AG08396 (cell line): ENCODE measurements around the gene GFOD2.

Experiments
- DNase-seq: peaks from one replicate; pipeline ENCODE4 v3.0.0; 2012; ENCODE audit warnings: low spot score, mixed read lengths

The GFOD2 gene

DNA sequence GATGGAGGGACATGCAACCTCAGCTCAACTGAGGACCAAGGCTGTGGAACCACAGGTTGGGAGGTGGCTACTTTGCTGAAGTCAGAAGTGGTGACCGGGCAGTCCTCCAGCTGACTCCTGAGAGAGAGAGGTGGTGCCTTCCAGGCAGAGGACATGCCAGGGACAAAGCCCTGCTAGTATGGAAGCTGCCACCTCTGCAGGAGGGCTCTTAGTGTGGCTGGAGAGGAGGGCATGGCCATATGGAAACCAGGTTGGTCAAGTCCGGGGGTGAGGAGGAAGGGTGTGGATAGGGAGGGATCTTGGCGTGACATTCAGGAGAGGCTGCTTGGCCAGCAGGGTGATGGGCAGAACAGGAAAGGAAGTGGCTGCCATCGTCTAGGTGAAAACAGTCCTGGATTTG, 46.8 kb downstream of the GFOD2 start:
- DNase-seq, result no peak

DNA sequence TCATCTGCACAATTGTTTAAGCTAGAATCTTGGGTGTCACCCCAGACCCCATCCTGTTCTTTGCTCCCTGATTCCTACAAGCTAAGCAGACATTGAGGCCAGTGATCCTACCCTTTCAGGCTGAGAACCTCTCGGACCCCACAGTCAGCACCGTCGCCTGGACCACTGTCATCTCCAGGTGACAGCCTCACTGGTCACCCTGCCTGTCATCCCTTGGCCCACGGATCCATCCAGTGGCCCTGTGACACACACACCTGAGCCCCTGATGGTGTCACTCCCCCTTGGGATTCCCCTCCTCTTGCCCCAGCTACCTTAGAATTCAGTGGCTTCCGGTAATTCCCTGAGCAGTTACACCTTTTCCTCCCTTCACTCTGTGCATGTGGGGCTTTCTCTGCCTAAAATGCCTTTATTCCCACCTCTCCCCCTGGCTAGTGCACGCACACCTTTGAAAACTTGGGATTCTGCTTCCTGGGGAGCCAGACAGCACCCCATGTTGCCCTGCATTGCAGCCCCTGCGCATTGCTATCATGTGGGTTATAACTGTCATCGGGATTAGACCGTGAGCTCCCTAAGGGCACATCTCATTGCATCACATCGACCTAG, 49.5 kb downstream of the GFOD2 start:
- DNase-seq, result no peak

GRCh38 chr16:67668495-67669157, 50.5 kb downstream of the GFOD2 start:
- DNase-seq, result no peak

- peak; percentile 95 for DNase-seq
Observed at GRCh38 chr16:67667817-67668494, 51.2 kb downstream of the GFOD2 start.

GRCh38 chr16:67667453-67667816, 51.7 kb downstream of the GFOD2 start:
- DNase-seq, result no peak

GRCh38 chr16:67666559-67667452, 52.3 kb downstream of the GFOD2 start, which contains the start of the genes C16orf86 and ENKD1:
TSS of gene C16orf86 (plus strand) at chr16:67666814. CDS start at chr16:67666971, 157 bp downstream.
TSS of gene ENKD1 (minus strand) at chr16:67666750. CDS start at chr16:67666442, 308 bp downstream.
- DNase-seq, result peak; percentile 91

DNA sequence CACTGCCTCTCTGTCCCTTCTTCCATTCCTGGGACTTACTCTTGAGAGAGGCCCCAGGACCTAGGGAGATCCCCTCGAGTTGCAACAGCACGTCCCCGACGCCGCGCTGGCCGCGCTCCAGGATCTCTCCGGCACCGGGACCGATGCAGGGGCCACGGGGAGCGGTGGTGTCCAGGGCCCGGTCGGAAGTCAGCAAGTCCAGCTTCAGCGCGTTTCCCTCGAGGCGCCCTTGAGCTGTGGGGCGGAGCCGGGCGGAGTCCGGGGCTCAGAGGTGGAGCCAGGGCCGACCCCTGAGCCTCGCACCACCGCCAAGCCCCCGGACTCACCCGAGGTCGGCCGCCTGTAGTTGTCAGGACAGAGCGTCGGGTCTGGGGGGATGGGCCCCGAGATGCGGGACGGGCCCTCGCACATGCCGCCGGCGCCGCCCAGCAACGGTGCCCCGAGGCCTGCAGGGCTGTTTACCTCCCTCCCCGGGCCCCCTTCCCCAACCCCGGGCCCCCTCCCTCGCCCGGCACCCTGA, 53.0 kb downstream of the GFOD2 start:
- DNase-seq, result no peak

GRCh38 chr16:67665598-67665997, 53.5 kb downstream of the GFOD2 start:
- DNase-seq, result no peak

GRCh38 chr16:67664871-67665270, 54.2 kb downstream of the GFOD2 start:
- no peak for DNase-seq

DNA sequence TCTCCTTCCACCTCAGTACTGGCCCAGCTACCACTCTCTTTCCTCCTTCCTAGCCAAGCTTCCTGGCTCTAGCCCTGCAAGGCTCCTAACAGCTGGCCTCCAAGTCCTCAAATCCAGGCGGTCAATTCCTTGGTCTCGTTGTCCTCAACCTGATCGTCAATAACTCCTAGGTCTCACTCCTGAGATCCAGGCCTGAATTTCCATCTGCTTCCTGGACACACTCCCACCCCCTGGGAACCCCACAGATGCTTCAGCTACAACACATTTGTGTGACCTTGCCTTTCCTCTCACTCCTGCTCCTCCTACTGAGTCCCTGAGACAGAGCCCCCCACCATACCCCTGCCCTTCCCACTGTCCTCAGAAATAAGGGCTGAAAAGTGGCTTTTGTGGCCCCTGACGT, 54.9 kb downstream of the GFOD2 start:
- no peak for DNase-seq

DNA sequence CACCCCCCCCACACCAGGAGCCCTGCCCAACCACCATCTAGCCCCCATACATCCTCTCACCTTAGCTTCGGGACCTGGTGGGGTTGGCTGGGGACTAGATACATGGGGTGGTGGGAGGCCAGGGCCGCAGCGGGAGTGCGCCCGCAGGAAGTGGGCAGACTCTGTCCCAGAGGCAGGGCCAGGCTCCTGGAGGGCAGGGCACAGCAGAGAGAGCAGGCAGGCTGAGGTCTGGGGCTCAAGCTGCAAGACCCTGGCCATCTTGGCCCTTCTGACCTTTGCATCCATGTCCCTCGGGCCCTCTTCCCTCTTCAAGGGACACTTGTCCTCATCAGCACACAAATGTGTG, 55.3 kb downstream of the GFOD2 start:
- DNase-seq, result no peak

GRCh38 chr16:67663151-67663876, 55.8 kb downstream of the GFOD2 start:
- DNase-seq, result no peak

GRCh38 chr16:67662653-67663010, 56.5 kb downstream of the GFOD2 start:
- no peak for DNase-seq

- no peak for DNase-seq
Observed at GRCh38 chr16:67661886-67662652, 57.0 kb downstream of the GFOD2 start.

GRCh38 chr16:67661101-67661761, 57.9 kb downstream of the GFOD2 start:
- DNase-seq, result no peak

GRCh38 chr16:67660564-67661028, 58.5 kb downstream of the GFOD2 start, which contains the start of gene PARD6A:
TSS of gene PARD6A (plus strand) at chr16:67660960. CDS start at chr16:67661039, 79 bp downstream.
- DNase-seq, result peak; percentile 99

DNA sequence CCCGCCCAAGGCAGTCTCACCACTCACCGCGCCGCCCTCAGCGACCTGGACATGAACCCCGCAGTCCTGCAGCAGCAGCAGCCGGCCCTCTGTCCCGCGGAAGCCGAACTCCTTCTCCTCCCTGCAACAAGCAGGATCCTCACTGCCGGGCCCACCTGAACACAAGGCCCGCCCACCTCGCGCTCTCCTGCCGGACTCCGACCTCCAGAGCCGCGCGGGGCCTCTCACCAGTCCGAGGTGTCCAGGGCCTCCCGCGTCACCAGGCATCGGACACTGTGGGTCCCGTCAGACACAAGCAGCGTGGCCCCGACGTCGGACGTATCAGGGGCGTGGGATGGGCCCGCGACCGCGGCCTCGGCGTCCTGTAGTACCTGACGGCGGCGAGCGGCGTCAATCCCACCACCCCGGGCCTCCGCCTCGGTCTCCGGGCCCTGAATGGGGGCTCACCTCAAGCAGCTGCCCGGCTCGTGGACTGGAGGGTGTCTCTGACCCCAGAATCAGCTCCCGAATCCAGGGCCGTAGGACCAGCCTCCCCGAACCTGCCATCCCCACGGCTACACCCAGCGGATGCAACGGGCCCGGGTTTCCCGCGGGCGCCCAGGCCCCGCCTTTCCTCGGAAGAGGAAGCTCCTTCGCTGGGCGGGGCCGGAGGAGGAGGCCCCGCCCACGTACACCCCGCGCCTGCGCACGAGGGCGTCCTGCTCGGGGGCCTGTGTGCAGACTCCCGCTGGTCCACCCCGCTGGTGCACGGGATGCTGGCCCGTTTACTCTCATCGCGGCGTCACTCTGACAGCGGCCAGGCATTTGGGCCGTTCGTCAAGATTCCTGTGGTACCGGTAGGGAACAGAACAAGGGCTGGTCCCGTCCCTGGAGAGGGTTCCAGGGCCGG, 59.2 kb downstream of the GFOD2 start, which contains the start of gene ACD:
ACD (minus strand) TSS at position 586 of the 889 bp plus-strand sequence; CDS start at position 546, 40 bp downstream.
- peak; percentile 100 for DNase-seq

DNA sequence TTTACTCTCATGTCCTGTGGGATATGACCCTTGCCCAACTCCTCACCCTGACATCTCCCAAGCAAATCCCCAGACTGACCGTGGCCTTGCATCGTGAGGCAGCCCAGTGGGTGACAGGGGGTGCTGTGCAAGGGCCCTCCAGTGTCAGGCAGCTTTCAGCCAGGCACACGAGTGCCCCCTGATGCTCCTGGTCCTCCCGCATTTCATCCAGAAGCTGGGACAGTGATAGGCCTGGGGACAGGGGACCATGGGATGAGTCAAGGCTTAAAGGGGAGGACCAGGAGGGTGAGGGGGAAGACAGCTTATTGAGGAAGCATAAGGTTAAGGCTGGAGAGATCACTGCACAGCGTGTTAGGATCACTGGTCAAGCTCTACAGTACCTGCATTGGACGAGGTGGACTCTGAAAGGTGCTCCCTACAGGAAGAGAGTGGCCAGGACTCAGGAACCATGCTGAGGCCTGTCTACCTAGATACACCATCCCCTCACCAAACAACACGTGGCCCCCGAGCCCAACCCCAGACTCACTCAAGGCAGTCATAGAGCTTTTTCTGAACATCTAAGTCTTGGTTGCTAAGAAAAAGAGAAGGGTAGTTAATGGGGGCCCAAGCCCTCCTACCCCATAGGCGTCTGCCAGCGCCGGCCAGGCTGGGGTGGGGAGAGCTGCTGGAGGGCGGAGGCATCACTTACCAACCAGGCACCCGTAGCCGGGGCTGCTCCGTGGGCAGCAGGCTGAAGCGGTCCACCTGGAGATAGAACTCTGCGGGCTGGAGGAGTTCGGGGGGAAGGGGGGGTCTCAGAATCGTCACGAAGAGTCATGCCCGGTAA, 60.1 kb downstream of the GFOD2 start:
- no peak for DNase-seq
